Melanocyte of skin (primary cell): ENCODE data around the gene NSD1. TPM values are rescaled to one million over a fixed set of nuclear protein-coding genes. Genes with fewer than 3 reads are reported as not detected.

ENCODE experiments used
- total RNA-seq, 2 donors: library from RNA; depleted of rRNA; stranded (reverse); fragments of >200 nt; gene quantifications; 2 replicates each; pipeline ENCODE4 v1.2.3, GENCODE V29; 2012

The NSD1 gene, protein sequence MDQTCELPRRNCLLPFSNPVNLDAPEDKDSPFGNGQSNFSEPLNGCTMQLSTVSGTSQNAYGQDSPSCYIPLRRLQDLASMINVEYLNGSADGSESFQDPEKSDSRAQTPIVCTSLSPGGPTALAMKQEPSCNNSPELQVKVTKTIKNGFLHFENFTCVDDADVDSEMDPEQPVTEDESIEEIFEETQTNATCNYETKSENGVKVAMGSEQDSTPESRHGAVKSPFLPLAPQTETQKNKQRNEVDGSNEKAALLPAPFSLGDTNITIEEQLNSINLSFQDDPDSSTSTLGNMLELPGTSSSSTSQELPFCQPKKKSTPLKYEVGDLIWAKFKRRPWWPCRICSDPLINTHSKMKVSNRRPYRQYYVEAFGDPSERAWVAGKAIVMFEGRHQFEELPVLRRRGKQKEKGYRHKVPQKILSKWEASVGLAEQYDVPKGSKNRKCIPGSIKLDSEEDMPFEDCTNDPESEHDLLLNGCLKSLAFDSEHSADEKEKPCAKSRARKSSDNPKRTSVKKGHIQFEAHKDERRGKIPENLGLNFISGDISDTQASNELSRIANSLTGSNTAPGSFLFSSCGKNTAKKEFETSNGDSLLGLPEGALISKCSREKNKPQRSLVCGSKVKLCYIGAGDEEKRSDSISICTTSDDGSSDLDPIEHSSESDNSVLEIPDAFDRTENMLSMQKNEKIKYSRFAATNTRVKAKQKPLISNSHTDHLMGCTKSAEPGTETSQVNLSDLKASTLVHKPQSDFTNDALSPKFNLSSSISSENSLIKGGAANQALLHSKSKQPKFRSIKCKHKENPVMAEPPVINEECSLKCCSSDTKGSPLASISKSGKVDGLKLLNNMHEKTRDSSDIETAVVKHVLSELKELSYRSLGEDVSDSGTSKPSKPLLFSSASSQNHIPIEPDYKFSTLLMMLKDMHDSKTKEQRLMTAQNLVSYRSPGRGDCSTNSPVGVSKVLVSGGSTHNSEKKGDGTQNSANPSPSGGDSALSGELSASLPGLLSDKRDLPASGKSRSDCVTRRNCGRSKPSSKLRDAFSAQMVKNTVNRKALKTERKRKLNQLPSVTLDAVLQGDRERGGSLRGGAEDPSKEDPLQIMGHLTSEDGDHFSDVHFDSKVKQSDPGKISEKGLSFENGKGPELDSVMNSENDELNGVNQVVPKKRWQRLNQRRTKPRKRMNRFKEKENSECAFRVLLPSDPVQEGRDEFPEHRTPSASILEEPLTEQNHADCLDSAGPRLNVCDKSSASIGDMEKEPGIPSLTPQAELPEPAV (N-terminal part only)
- total RNA-seq = 10 to 100 TPM; 39.2 to 47.3 TPM

DNA sequence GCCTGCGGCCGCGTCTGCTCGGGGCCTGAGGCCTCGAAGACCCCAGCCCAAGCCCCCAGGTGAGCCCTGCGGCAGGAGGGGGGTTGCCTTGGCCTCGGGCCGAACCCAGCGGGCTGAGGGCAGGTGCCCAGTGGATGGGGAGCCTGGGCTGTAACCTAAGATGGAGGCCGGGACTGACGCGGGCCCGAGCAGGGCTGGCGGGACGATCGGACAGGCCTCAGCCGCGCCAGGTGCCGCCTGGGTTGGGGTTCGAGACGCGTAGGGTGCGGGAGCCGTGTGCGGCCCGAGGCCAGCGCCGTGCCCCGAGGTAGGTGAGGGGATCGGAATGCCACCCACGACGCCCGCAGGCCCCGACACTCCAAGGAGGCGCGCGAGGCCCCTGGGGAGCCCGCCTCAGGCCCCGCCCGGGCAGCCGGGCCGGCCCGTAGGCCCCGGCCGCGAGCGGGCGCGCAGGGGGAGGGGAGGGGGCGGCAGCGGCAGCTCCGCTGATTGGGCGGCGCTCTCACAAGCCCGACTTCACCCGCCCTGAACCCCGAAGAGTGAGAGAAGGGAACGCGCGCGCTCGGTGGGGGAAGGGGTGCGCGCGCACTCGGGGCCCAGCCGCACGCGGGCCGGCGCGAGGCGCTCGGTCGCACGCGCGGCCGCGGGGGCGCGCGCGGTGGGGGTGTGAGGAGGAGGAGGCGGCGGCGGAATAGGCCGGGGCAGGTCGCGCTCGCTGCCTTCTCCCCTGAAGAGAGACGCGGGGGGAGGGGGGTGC lies at the start of gene NSD1:
Gene NSD1, plus strand, starts transcription at position 678 of the 757 bp plus-strand sequence. CDS start 1,331 bp downstream, outside the sequence.

DNA sequence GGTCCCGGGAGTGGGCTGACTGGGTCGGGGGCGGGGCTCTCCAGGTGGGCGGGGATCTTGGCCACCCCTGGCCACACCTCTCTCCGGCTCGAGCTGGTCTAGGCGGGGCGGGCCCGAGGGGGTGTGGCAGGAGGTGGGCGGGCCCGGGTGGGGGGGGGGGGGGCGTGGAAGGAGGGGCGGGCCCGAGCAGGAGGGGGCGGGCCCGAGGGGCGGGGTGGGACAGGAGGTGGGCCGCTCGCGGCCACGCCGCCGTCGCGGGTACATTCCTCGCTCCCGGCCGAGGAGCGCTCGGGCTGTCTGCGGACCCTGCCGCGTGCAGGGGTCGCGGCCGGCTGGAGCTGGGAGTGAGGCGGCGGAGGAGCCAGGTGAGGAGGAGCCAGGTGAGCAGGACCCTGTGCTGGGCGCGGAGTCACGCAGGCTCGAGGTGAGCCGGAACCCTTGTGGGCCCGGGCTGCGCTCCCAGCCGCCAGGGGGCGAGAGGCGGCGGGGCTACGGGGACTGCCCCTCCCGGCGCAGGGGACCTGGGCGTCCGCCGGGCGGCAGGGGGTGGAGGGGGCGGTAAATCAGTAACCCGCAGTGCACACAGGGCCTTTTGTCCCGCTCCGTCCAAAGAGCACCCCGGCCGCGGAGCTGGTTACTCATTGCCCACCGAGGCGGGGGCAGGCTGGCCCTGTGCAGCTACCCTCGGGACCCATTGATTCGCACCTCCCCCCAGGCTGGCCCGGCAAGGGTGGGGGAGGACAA lies 46.7 kb upstream of the NSD1 start, which contains the start of gene FGFR4:
Gene FGFR4, plus strand, starts transcription at position 262 of the 744 bp plus-strand sequence. CDS start 2,688 bp downstream, outside the sequence.

DNA sequence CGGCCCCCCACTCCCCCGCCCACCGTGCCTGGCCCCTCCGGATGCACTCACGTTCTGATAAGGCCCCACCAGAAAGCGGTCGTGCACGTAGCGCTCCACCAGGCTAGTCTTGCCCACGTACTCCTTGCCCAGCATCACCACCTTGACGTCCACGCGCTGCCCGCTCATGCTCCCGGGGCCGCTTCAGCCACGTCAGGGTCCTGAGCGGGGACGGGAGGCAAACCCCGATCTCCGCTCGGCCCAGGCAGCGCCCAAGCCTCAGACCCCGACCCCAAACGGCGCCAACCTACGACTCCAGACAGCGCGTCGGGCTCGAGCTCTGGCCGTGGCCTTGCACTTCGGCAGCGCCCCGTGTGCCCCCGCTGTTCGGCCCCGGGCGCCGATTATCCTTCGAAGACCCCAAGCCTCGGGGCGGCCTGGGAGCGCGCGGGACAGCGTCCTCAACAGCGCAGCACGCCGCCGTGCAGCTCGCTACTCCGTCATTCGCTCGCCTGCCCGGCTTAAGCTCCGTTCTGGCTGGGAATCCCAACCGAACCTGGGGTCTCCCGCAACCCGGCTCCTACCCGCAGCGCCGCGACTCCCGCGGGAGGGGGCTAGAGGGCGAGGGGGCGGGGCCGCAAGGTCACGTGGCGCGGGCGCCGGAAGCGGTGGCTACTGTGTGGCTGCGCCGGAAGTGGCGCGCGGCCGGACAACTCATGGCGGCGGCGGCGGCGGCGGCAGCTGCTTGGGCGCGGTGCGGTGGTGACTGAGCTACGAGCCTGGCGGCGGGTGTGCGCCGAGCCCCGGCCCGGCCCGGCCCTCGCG lies 169.8 kb downstream of the NSD1 start, which contains the start of the genes PRELID1 and RAB24:
Gene PRELID1, plus strand, starts transcription at position 679 of the 804 bp plus-strand sequence. CDS start 187 bp downstream, outside the sequence.
Gene RAB24, minus strand, starts transcription at position 599 of the 804 bp plus-strand sequence. Its CDS starts 431 bp downstream, at position 168.

DNA sequence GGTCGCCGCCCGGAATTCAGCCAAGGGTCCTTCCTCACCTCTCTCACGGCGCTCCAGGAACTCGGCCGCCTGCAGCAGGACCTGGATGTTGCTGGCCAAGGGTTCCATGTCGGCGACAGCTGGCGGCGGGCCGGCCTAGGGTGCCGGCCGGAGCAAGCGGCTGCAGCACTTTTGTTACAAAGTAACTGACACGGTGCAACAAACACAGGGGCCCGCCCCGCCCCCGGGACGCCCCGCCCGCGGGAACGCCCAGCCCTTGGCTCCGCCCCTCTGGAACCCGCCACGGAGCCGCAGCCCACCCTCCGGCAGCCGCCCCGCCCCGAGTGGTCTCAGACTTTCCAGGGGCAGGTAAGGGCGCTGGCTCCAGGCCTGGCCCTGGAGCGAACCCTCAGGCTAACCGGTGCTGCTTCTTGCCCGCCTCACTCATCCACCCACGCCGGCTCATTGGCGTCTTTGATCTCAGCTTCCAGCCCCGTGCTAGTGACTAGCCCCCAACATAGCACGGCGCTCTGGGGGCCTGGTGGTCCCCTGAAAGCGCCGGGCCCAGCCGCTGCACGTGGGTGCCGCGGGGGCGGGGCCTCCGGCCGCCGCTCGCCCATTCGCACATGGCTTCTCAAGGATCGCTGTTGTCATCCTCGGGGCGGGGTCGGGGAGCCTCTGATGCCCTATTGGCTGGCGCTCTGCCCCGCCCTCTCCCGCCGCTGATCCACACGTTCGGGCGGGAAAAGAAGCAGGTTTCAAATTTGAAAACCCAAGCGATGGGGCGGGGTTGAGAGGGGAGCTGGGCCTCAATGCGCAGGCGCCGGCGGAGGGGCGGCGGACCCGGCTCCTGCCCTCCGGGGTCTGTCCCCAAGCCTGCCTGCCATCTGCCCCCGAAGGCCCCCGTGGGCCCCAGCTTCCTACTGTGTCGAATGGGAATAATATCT lies 178.4 kb downstream of the NSD1 start, which contains the start of gene MXD3:
Gene MXD3, minus strand, starts transcription at position 176 of the 926 bp plus-strand sequence. Its CDS starts 68 bp downstream, at position 108.

Other genes with a start within 250 kb of the NSD1 start
- under 1 TPM; under 0.01 to 0.34 TPM for gene HK3, start 234.4 kb upstream of the NSD1 start, total RNA-seq
- 10 to 100 TPM; 18.9 to 24.6 TPM for gene UIMC1, start 127.0 kb upstream of the NSD1 start, total RNA-seq
- 10 to 100 TPM; 10.7 to 20.3 TPM for gene ZNF346, start 111.1 kb upstream of the NSD1 start, total RNA-seq
- 1 to 10 TPM; 1.0 to 5.7 TPM for gene FGFR4, start 46.9 kb upstream of the NSD1 start, total RNA-seq
- gene RAB24, start 169.9 kb downstream of the NSD1 start, total RNA-seq = 10 to 100 TPM; 13.4 to 14.7 TPM
- 100 to 1,000 TPM; 155 to 194 TPM for gene PRELID1, start 170.0 kb downstream of the NSD1 start, total RNA-seq
- 10 to 100 TPM; 11.0 to 13.3 TPM for gene MXD3, start 178.1 kb downstream of the NSD1 start, total RNA-seq
- gene LMAN2, start 217.9 kb downstream of the NSD1 start, total RNA-seq = 100 to 1,000 TPM; 263 to 342 TPM
- 10 to 100 TPM in 1 of 2 donors, 1 to 10 TPM in 1; 7.3 to 14.1 TPM for gene RGS14, start 224.2 kb downstream of the NSD1 start, total RNA-seq